ENCODE measurements around the gene NDUFA3. TPM values are rescaled to one million over a fixed set of nuclear protein-coding genes. Genes with fewer than 3 reads are reported as not detected.

Gene NDUFA3
- total RNA-seq, 2 experiments from 2014 or later: 138 to 152 TPM

Other genes with a start within 250 kb of the NDUFA3 start
- gene MYADM, start 235.0 kb upstream of the NDUFA3 start, total RNA-seq: 10 to 100 TPM; 92.9 to 98.1 TPM
- gene PRKCG, start 220.7 kb upstream of the NDUFA3 start, total RNA-seq: not detected
- gene CACNG7, start 193.6 kb upstream of the NDUFA3 start, total RNA-seq: not detected
- gene CACNG8, start 139.9 kb upstream of the NDUFA3 start, total RNA-seq: not detected
- gene CACNG6, start 111.2 kb upstream of the NDUFA3 start, total RNA-seq: not detected
- gene VSTM1, start 39.0 kb upstream of the NDUFA3 start, total RNA-seq: not detected
- gene TARM1, start 21.5 kb upstream of the NDUFA3 start, total RNA-seq: not detected
- under 1 TPM; 0.34 to 0.42 TPM for gene OSCAR, start 2.1 kb upstream of the NDUFA3 start, total RNA-seq
- 10 to 100 TPM; 50.9 to 51.4 TPM for gene TFPT, start 12.8 kb downstream of the NDUFA3 start, total RNA-seq
- gene PRPF31, start 12.9 kb downstream of the NDUFA3 start, total RNA-seq: 10 to 100 TPM; 77.5 to 82.8 TPM
- gene CNOT3, start 34.9 kb downstream of the NDUFA3 start, total RNA-seq: 10 to 100 TPM; 55.1 to 58.4 TPM
- gene LENG1, start 56.9 kb downstream of the NDUFA3 start, total RNA-seq: 1 to 10 TPM; 6.6 to 7.5 TPM
- under 1 TPM; 0.55 to 0.76 TPM for gene TMC4, start 70.3 kb downstream of the NDUFA3 start, total RNA-seq
- 10 to 100 TPM; 56.9 to 58.8 TPM for gene MBOAT7, start 86.7 kb downstream of the NDUFA3 start, total RNA-seq
- 10 to 100 TPM; 11.2 to 11.9 TPM for gene TSEN34, start 88.5 kb downstream of the NDUFA3 start, total RNA-seq
- 1,000 to 10,000 TPM; 1,244 to 1,253 TPM for gene RPS9, start 98.0 kb downstream of the NDUFA3 start, total RNA-seq
- gene LILRB3, start 120.2 kb downstream of the NDUFA3 start, total RNA-seq: 1 to 10 TPM; 1.1 to 1.5 TPM
- gene LILRA6, start 139.9 kb downstream of the NDUFA3 start, total RNA-seq: under 1 TPM in 1 of 2 experiments, not detected in 1; 0.18 TPM
- gene LILRB5, start 154.4 kb downstream of the NDUFA3 start, total RNA-seq: not detected
- not detected for gene LILRB2, start 178.3 kb downstream of the NDUFA3 start, total RNA-seq
- not detected for gene LILRA5, start 210.3 kb downstream of the NDUFA3 start, total RNA-seq
- not detected for gene LILRA4, start 236.3 kb downstream of the NDUFA3 start, total RNA-seq

Data from activated CD8-positive, alpha-beta T cell treated with anti-CD3 and anti-CD28 coated beads, Interleukin-2, amount 10 ng/mL, durations not matched to agents 7 days and 5 days (primary cell).